GM10847 (cell line): Measurements from ENCODE around the gene LRRC27.

Source experiments
- POLR2A ChIP-seq: IDR thresholded peaks from 2 replicates; pipeline ENCODE4 v1.6.1; 2011; ENCODE audit not compliant: insufficient read length; ENCODE audit errors: extremely low read depth

LRRC27 gene

GRCh38 chr10:132307823-132308586 is 24.0 kb upstream of the LRRC27 start, which contains the start of gene STK32C:
Gene STK32C, minus strand, starts transcription at chr10:132307950. Its CDS starts 117 bp downstream, at chr10:132307833.
- no peak for TF ChIP-seq POLR2A

DNA sequence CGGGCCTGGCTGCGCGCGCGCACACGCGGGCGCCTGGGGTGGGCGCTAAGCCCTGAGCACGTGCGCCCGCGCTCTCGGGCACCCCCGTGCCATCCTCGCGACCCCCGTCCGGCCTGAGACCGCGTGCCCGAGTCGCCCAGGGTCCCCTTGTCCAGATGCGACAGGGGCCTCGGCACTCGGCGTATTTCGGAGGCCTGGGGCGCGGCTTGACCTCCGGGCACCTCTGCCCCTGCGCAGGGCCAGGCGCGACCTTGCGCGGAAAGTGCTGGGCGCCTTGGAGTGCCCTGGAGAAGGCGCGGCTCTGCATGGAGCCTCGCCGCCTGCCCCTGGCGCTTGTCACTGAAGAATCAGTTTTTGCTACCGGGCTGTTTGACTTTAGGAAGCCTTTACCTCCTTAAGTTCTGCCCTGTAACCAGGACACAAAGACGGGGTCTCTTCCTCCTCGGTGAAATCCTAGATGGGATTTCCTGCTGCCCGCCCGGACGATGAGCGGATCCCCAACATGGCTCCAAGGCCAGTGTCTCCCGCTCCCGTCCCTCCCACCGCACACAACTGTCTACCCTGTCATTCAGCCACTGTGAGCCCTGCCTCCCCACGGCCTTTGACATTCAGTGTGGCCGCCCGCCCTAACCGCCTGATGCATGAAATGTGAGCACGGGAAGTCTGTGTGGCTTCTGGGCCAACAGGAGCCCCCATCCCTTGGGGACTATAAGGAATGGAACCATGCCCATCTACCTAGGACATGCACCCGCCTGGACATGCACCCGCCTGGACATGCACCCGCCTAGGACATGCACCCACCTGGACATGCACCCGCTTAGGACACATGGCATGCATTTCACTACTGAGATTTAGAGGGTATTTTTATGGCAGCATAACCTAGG is 23.2 kb upstream of the LRRC27 start:
- TF ChIP-seq POLR2A, result no peak

- TF ChIP-seq POLR2A, result no peak
These were observed 22.5 kb upstream of the LRRC27 start for GRCh38 chr10:132309471-132309865.

GRCh38 chr10:132309879-132310591 is 22.0 kb upstream of the LRRC27 start:
- no peak for TF ChIP-seq POLR2A

DNA sequence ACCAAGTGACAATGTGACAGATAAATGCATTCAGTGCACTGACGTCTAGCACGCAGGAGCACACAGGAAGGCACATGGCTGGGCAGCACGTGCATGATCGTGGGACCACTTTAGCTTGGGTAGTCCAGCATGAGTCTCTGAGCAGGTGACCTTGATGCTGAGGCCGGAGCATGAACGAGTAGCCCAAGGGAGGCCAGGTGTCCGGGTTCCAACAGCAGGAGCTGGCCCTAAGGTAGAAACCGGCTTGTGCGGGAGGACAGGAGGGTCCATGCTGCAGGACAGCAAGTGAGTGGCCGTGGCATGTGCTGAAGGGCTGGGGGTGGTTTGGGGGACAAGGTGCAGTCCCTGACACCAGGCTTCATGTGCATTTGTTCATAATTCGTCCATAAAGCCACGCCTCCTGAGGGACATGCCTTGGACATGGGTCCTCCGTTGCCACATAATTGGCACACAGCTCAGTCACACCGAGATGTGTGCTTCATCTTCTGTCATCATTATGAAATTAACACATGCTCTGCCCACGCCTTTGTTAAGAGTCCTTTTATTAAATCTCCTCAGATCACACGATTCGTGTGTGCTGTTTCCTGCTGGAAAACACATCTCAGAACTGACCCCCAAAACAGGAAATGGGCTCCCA is 21.2 kb upstream of the LRRC27 start:
- no peak for TF ChIP-seq POLR2A

- TF ChIP-seq POLR2A, result no peak
These were observed 20.6 kb upstream of the LRRC27 start for GRCh38 chr10:132311338-132311939.

GRCh38 chr10:132313305-132313704 is 18.7 kb upstream of the LRRC27 start:
- no peak for TF ChIP-seq POLR2A

DNA sequence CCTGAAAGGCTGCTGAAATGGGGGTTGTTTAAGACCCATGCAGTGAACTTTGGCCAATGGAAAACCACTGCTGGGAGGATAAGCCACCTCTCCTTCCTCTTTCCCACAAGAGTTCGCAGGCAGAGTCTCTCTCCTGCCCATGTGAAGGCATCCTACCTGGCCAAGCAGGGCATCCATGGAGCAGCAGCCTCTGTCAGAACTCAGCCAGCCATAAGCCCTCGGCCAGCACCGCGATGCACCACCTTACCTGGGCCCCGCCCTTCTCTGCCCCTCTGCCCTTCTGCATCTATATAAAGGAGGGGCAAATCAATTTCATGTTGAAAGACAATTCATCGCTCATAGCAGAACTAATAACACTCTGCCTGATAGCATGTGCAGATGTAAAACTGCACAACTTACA is 18.1 kb upstream of the LRRC27 start:
- TF ChIP-seq POLR2A, result no peak

- TF ChIP-seq POLR2A, result no peak
These were observed 17.7 kb upstream of the LRRC27 start for GRCh38 chr10:132314336-132314735.

DNA sequence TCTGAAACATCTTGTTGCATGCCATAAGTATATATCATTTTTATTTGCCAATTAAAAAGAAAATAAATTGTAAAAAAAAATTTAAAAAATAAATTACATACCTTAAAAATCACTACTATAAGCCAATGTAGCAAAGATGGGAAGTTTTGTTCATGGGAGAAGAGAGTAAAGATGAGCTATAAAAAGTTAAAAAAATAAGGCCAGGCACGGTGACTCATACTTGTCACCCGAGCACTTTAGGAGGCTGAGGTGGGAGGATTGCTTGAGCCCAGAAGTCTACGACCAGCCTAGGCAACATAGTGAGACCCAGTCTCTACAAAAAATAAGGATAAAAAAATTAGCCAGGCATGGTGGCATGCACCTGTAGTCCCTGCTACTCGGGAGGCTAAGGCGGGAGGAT is 15.9 kb upstream of the LRRC27 start:
- no peak for TF ChIP-seq POLR2A

DNA sequence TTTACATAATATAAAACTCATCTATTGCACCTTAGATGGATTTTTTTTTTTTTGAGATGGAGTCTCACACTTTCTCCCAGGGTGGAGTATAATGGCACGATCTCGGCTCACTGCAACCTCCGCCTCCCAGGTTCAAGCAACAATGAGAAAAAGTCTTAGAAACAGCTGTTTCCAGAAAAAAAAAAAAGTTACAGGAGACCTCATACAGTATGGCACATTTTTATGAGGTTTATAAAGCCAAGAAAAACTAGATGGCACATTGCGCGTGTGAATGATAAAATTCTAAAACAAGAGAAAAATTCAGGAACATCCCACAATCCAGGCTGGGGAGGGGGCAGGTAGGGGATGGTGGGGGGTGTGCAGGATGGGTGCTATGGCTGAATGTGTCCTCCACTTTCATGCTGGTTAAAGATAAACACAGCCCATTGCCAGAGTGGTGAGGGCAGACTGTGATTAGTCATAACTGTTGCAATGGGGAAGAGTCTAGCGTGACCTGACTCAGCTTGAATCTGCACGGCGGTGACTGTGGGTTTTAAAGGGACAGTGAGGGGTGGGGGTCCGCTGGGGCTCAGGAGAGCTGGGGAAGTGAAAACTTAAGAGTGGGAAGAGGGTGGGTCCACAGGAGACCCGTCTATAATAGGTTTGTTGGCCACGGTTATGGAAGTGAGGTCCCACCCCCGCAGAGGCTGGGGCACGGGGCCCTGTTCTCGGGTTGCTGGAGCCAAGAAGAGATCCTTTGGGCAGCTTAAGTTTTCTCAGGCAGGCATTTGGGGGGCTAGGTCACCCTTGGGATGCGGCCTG is 11.9 kb upstream of the LRRC27 start:
- no peak for TF ChIP-seq POLR2A

DNA sequence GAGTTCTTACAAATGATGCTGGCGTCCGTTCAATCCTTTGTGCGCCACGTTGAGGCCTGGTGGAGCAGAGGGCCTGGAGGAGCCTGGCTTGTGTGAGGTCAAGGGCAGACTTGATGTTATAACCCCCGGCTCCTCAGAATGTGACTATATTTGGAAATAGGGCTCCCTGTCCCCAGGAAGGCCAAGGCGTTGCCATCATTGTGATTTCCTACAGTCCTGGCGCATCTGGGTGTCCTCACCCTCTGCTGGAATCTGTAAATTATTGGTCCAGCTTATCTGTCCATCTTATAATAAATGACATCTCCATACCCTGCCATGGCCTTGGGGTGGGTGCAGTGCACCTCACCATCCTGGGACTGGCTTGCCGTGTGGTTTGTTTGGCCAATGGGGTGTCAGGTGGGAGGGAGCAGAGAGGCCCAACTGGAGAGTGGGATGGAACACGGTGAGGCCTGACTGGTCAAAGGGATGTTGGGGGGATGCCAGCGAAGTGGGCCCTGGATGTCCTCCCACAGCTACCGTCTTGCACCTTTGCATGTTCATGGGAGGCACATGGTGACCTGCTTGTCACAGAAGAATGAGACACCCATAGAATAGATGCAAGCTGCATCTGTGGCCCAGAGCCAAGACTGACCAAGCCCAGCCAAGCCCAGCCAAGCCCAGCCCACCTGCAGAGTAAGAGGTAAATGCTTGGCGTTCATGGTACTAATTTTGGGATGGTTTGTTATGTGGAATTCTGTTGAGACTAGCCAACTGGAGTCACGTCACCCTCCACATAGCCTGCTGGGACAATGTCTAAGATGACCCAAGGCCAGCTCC is 11.1 kb upstream of the LRRC27 start:
- no peak for TF ChIP-seq POLR2A

GRCh38 chr10:132321726-132322125 is 10.3 kb upstream of the LRRC27 start:
- TF ChIP-seq POLR2A, result no peak
